CD14-positive monocyte (primary cell): ENCODE data around the gene FOXD3. TPM values are rescaled to one million over a fixed set of nuclear protein-coding genes. Genes with fewer than 3 reads are reported as not detected.

Experiments
- DNase-seq, 3 donors: peaks; one replicate each; pipeline ENCODE4 v3.0.0-alpha.2; 2011 to 2022
- H2AFZ ChIP-seq: 2 replicates; pipeline ENCODE4 v1.6.0; 2012; ENCODE audit warnings: mild to moderate bottlenecking, low read depth, low read length, inconsistent platforms; ENCODE audit not compliant: insufficient read depth, poor library complexity, severe bottlenecking
- H3K27ac ChIP-seq, 2 donors: 1 replicate in 1 of 2; 2 replicates in 1 of 2; pipeline ENCODE4 v1.5.1; 2012 to 2013; ENCODE audit warnings: low read length in 2 of 2, control low read depth in 1 of 2, inconsistent platforms in 1 of 2, low read depth in 1 of 2, mild to moderate bottlenecking in 1 of 2
- H3K27me3 ChIP-seq, 2 donors: one replicate each; pipeline versions ENCODE4 v1.6.0 to v1.6.1; 2011 to 2013; ENCODE audit warnings: low read length in 2 of 2; ENCODE audit not compliant: control insufficient read depth in 2 of 2, insufficient read depth in 2 of 2
- H3K36me3 ChIP-seq, 2 donors: replicated peaks in 1 of 2; 1 replicate in 1 of 2; 2 replicates in 1 of 2; pipeline versions ENCODE4 v1.5.1 to v1.6.1; 2012 to 2013; ENCODE audit warnings: low read length in 2 of 2, control low read depth in 1 of 2, inconsistent platforms in 1 of 2, mild to moderate bottlenecking in 1 of 2; ENCODE audit not compliant: insufficient read depth in 2 of 2, control insufficient read depth in 1 of 2
- H3K4me1 ChIP-seq, 2 donors: 1 replicate in 1 of 2; 2 replicates in 1 of 2; pipeline versions ENCODE4 v1.5.1 to v1.6.1; 2012 to 2013; ENCODE audit warnings: low read length in 2 of 2, control low read depth in 1 of 2, inconsistent platforms in 1 of 2, mild to moderate bottlenecking in 1 of 2, moderate library complexity in 1 of 2; ENCODE audit not compliant: insufficient read depth in 2 of 2, control insufficient read depth in 1 of 2
- H3K4me2 ChIP-seq: replicated peaks from 2 replicates; pipeline ENCODE3; 2012; ENCODE audit warnings: low read length, moderate library complexity, mild to moderate bottlenecking; ENCODE audit not compliant: poor library complexity, severe bottlenecking; ENCODE audit errors: extremely low read depth
- H3K4me3 ChIP-seq, 3 experiments: fragments of 200-600 bp in 1 of 3; sonication (generic) in 1 of 3; replicated peaks in 1 of 3; 1 replicate in 2 of 3; 2 replicates in 1 of 3; pipeline ENCODE4 v1.5.1; 2011 to 2013; ENCODE audit warnings: low read length in 3 of 3, mild to moderate bottlenecking in 3 of 3, control low read depth in 2 of 3, low read depth in 2 of 3, inconsistent platforms in 1 of 3, moderate library complexity in 1 of 3
- H3K79me2 ChIP-seq: 2 replicates; pipeline ENCODE4 v1.6.0; 2012; ENCODE audit warnings: mild to moderate bottlenecking, control low read depth, inconsistent platforms, low read length, moderate library complexity; ENCODE audit not compliant: insufficient read depth
- H3K9ac ChIP-seq: 2 replicates; pipeline ENCODE4 v1.6.0; 2017; ENCODE audit warnings: low read length, mild to moderate bottlenecking; ENCODE audit not compliant: insufficient read depth, poor library complexity, severe bottlenecking
- H3K9me3 ChIP-seq, 2 donors: replicated peaks in 1 of 2; 1 replicate in 1 of 2; 2 replicates in 1 of 2; pipeline versions ENCODE4 v1.5.1 to v1.6.1; 2012 to 2013; ENCODE audit warnings: low read length in 2 of 2, control low read depth in 1 of 2; ENCODE audit not compliant: control insufficient read depth in 1 of 2, insufficient read depth in 1 of 2
- H4K20me1 ChIP-seq: 2 replicates; pipeline ENCODE4 v1.6.0; 2012; ENCODE audit warnings: mild to moderate bottlenecking, low read length, control low read depth, moderate library complexity; ENCODE audit not compliant: insufficient read depth
- H3K27ac Mint-ChIP-seq, 7 donors: one replicate each; pipeline ENCODE4 v1.8.0; 2020; ENCODE audit warnings: mild to moderate bottlenecking in 7 of 7, mixed read lengths in 7 of 7, moderate library complexity in 6 of 7, inconsistent platforms in 2 of 7
- H3K27me3 Mint-ChIP-seq, 3 donors: one replicate each; pipeline ENCODE4 v1.8.0; 2021 to 2022; ENCODE audit warnings: low read depth in 3 of 3, mild to moderate bottlenecking in 3 of 3, mixed read lengths in 3 of 3, moderate library complexity in 3 of 3, inconsistent platforms in 1 of 3
- H3K36me3 Mint-ChIP-seq, 2 donors: one replicate each; pipeline ENCODE4 v1.8.0; 2020; ENCODE audit warnings: mixed read lengths in 2 of 2, inconsistent platforms in 1 of 2, mild to moderate bottlenecking in 1 of 2
- H3K4me1 Mint-ChIP-seq: one replicate; pipeline ENCODE4 v1.8.0; 2020; ENCODE audit warnings: mild to moderate bottlenecking, mixed read lengths
- H3K4me3 Mint-ChIP-seq, 2 donors: one replicate each; pipeline ENCODE4 v1.8.0; 2020; ENCODE audit warnings: mild to moderate bottlenecking in 2 of 2, mixed read lengths in 2 of 2, moderate library complexity in 1 of 2
- H3K9me3 Mint-ChIP-seq, 7 donors: one replicate each; pipeline ENCODE4 v1.8.0; 2020 to 2022; ENCODE audit warnings: mixed read lengths in 7 of 7, mild to moderate bottlenecking in 6 of 7, moderate library complexity in 6 of 7, inconsistent platforms in 2 of 7
- WGBS: methylation state at CpG from one replicate; pipeline ENCODE4 v1.1.5; 2013; ENCODE audit warnings: missing lambda C conversion rate; ENCODE audit not compliant: insufficient coverage; 5-methylcytosine and 5-hydroxymethylcytosine counted together
- intact Hi-C, 2 donors: fragments of 100-400 bp; cut with micrococcal nuclease; formaldehyde crosslinking; loops; one replicate each; pipeline versions ENCODE4 v1.15.0 to v1.15.1; 2023
- polyA plus RNA-seq, 3 donors: library from polyadenylated mRNA; depleted of rRNA in 1 of 3; unstranded in 2 of 3; stranded (reverse) in 1 of 3; fragments of 300-500 nt in 2 of 3; fragments of >200 nt in 1 of 3; fragmentation: Illumina TruSeq in 2 of 3; gene quantifications; 1 replicate in 2 of 3; 2 replicates in 1 of 3; pipeline ENCODE4 v1.2.3, GENCODE V29; 2012 to 2021
- TF ChIP-seq, protein P1 (sequence below): fragments of 200-600 bp; IDR thresholded peaks from one replicate; pipeline ENCODE4 v1.8.0; 2022; ENCODE audit warnings: antibody characterized with exemption, mild to moderate bottlenecking

FOXD3 gene
- polyA plus RNA-seq, 3 donors, result not detected

DNA sequence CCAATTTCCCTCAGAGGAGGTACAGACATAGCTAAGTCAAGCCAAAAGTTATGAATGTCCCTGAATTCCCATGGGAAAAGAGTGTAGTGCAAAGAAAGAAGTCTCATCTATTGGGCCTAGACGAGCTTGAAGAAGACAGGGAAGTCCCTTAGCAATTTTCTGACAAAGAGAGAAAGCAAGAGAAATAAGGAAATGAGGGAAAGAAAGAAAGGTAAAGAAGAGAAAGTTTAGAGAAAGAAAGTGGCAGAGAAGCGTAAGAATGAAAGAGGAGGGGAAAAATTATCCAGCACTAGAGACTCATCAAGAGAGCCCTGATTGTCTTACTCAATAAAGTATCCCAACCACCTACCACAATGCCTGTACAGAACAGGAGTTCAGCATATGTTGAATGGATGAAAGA, 40.6 kb upstream of the FOXD3 start:
- Histone ChIP-seq H3K27me3 (no peaks in the 10 kb centered on the region), H3K9ac (no peak overlapping the region), H4K20me1 (no peaks in the 10 kb centered on the region), H3K9me3 (peaks cover 0 to 4% of the 10 kb centered on the region in 2 donors), H3K79me2 (no peaks in the 10 kb centered on the region), H3K4me2 (no peak overlapping the region), H3K27ac (no peak overlapping the region), H3K4me1 (no peaks in the 10 kb centered on the region), H2AFZ (no peak overlapping the region), H3K36me3 (no peaks in the 10 kb centered on the region), H3K4me3 (no peak overlapping the region)
- TF ChIP-seq, protein P1, sequence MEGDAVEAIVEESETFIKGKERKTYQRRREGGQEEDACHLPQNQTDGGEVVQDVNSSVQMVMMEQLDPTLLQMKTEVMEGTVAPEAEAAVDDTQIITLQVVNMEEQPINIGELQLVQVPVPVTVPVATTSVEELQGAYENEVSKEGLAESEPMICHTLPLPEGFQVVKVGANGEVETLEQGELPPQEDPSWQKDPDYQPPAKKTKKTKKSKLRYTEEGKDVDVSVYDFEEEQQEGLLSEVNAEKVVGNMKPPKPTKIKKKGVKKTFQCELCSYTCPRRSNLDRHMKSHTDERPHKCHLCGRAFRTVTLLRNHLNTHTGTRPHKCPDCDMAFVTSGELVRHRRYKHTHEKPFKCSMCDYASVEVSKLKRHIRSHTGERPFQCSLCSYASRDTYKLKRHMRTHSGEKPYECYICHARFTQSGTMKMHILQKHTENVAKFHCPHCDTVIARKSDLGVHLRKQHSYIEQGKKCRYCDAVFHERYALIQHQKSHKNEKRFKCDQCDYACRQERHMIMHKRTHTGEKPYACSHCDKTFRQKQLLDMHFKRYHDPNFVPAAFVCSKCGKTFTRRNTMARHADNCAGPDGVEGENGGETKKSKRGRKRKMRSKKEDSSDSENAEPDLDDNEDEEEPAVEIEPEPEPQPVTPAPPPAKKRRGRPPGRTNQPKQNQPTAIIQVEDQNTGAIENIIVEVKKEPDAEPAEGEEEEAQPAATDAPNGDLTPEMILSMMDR, result no peak
- Mint-ChIP-seq H3K27ac (no peak overlapping the region), H3K4me1 (peaks cover 8% of the 10 kb centered on the region), H3K36me3 (no peaks in the 10 kb centered on the region), H3K27me3 (peaks cover 0 to 5% (median 2%) of the 10 kb centered on the region in 3 donors), H3K9me3 (peaks cover 0 to 3% (median 2%) of the 10 kb centered on the region in 7 donors), H3K4me3 (no peak overlapping the region)
- DNase-seq, result no peak
- 86% methylated on average over 1 of the region's 2 CpGs for WGBS
- intact Hi-C loops, result no loop called here

DNA sequence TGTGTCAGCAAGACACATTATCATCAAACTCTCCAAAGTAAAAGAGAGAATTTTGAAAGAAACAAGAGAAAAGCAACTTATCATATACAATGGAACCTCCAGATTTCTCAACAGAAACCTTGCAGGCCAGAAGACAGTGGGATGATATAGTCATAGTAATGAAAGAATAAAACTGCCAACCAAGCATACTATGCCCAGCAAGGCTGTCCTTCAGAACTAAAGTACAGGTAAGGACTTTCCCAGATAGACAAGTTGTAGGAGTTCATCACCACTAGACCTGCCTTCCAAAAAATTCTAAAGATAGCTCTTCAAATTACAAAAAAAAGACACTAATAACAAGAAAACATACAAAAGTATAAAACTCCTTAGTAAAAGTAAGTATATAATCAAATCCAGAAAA, 33.2 kb upstream of the FOXD3 start:
- intact Hi-C loops, result no loop called here
- no peaks in the 10 kb centered on the region for H3K79me2 ChIP-seq
- TF ChIP-seq, protein P1, result no peak
- no peak for DNase-seq
- no peak overlapping the region for H3K4me3 Mint-ChIP-seq
- H3K4me1 ChIP-seq, result no peaks in the 10 kb centered on the region
- H4K20me1 ChIP-seq, result no peaks in the 10 kb centered on the region
- no peak overlapping the region for H3K27ac Mint-ChIP-seq
- no peak overlapping the region for H2AFZ ChIP-seq
- H3K9me3 Mint-ChIP-seq, result peaks cover 19 to 39% (median 24%) of the 10 kb centered on the region in 7 donors
- H3K27ac ChIP-seq, result no peak overlapping the region
- H3K36me3 ChIP-seq, result no peaks in the 10 kb centered on the region
- no peaks in the 10 kb centered on the region for H3K27me3 ChIP-seq
- H3K27me3 Mint-ChIP-seq, result peaks cover 2 to 7% (median 3%) of the 10 kb centered on the region in 3 donors
- H3K9ac ChIP-seq, result no peak overlapping the region
- H3K4me2 ChIP-seq, result no peak overlapping the region
- H3K4me3 ChIP-seq, result no peak overlapping the region
- peaks cover 8% of the 10 kb centered on the region for H3K4me1 Mint-ChIP-seq
- peaks cover 13 to 17% of the 10 kb centered on the region in 2 donors for H3K9me3 ChIP-seq
- no peaks in the 10 kb centered on the region for H3K36me3 Mint-ChIP-seq
